Measurements from ENCODE around the gene CNTNAP4.

CNTNAP4 gene

DNA sequence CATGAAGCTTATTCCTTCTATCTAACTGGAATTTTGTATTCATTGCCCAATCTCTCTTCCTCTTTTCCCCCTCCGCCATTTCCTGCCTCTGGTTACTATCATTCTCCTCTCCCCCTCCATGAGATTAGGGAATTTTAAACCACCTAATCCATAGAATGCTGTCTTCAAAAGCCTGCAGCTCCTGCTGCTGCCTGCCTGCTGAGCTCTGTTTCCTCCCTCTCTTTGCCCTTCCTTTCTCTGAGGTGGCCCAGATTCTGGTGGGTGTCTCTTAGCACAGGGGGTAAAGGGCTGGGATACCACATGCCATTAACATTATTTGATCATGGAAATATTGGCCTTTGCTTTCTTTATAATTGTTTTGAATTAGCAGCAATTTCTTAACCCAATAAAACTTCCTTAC is 241.6 kb downstream of the CNTNAP4 start:
- Histone ChIP-seq H3K4me1 (ENCODE audit: control insufficient read depth, insufficient read depth, low read length) (no peaks in the 10 kb centered on the region), H3K27me3 (ENCODE audit: control insufficient read depth, insufficient read depth, low read length) (no peaks in the 10 kb centered on the region), H3K4me3 (ENCODE audit: low read length) (no peak overlapping the region), H3K36me3 (ENCODE audit: control insufficient read depth, insufficient read depth, low read length) (no peaks in the 10 kb centered on the region), H3K9me3 (ENCODE audit: control insufficient read depth, insufficient read depth, low read length) (no peaks in the 10 kb centered on the region; the same call in 1 of the 2 replicates), H3K27ac (ENCODE audit: low read length) (no peak overlapping the region)
- DNase-seq (ENCODE audit: low read depth, low spot score) = no peak
- no CpG with 5 or more reads among the region's 1 CpG for WGBS (ENCODE audit: insufficient coverage, insufficient read length)

DNA sequence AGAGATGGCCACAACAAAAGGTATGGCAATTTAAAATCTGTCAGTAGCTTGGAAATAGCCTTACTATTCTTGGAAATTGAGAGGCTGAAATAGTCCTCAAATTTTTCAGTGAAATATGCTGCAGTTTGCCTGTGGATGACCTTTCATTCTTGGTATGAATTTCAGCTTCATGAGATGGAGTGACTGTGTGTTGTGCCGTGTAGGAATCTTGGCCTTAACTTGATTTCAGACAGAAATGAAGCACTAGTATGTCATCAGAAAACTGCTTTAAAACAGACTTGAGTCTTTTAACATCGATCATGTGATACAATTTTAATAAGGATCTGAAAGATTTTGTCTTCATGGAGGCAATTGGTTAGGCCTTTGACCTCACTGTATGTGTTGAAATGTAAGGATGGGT is 247.2 kb downstream of the CNTNAP4 start:
- Histone ChIP-seq H3K36me3 (ENCODE audit: control insufficient read depth, insufficient read depth, low read length) (no peaks in the 10 kb centered on the region), H3K27ac (ENCODE audit: low read length) (no peak overlapping the region), H3K9me3 (ENCODE audit: control insufficient read depth, insufficient read depth, low read length) (no peaks in the 10 kb centered on the region; the same call in 1 of the 2 replicates), H3K4me3 (ENCODE audit: low read length) (no peak overlapping the region), H3K4me1 (ENCODE audit: control insufficient read depth, insufficient read depth, low read length) (no peaks in the 10 kb centered on the region), H3K27me3 (ENCODE audit: control insufficient read depth, insufficient read depth, low read length) (no peaks in the 10 kb centered on the region)
- DNase-seq (ENCODE audit: low read depth, low spot score) = no peak
- no CpG with 5 or more reads among the region's 2 CpGs for WGBS (ENCODE audit: insufficient coverage, insufficient read length)

DNA sequence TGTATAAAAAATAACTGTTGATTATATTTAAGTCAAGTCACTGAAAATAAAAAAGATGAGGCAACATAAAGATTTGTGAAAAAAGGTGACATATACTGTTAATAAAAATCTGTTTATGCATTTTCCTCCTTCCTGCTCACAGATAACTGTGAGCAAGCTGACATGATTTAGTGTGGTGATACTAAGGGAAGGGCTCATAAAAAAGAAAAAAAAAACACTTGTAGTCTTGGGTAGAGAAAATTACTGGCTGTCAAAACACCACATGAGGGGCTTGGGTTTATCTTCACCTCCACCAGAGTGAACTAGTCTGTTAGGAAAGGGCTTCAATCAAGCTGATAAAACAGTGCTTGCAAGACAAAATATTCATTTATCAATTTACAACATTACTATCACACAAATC is 247.6 kb downstream of the CNTNAP4 start:
- H3K36me3 ChIP-seq (ENCODE audit: control insufficient read depth, insufficient read depth, low read length) = no peaks in the 10 kb centered on the region
- H3K9me3 ChIP-seq (ENCODE audit: control insufficient read depth, insufficient read depth, low read length) = no peaks in the 10 kb centered on the region; the same call in 1 of the 2 replicates
- no peaks in the 10 kb centered on the region for H3K27me3 ChIP-seq (ENCODE audit: control insufficient read depth, insufficient read depth, low read length)
- no peaks in the 10 kb centered on the region for H3K4me1 ChIP-seq (ENCODE audit: control insufficient read depth, insufficient read depth, low read length)
- H3K4me3 ChIP-seq (ENCODE audit: low read length) = no peak overlapping the region
- no peak overlapping the region for H3K27ac ChIP-seq (ENCODE audit: low read length)
- no peak for DNase-seq (ENCODE audit: low read depth, low spot score)

GRCh38 chr16:76527244-76527643 is 250.0 kb downstream of the CNTNAP4 start:
- no CpG with 5 or more reads among the region's 5 CpGs for WGBS (ENCODE audit: insufficient coverage, insufficient read length)
- Histone ChIP-seq H3K36me3 (ENCODE audit: control insufficient read depth, insufficient read depth, low read length) (no peaks in the 10 kb centered on the region), H3K4me3 (ENCODE audit: low read length) (no peak overlapping the region), H3K27me3 (ENCODE audit: control insufficient read depth, insufficient read depth, low read length) (no peaks in the 10 kb centered on the region), H3K4me1 (ENCODE audit: control insufficient read depth, insufficient read depth, low read length) (no peaks in the 10 kb centered on the region), H3K27ac (ENCODE audit: low read length) (no peak overlapping the region), H3K9me3 (ENCODE audit: control insufficient read depth, insufficient read depth, low read length) (no peaks in the 10 kb centered on the region; the same call in 1 of the 2 replicates)
- no peak for DNase-seq (ENCODE audit: low read depth, low spot score)

- no peaks in the 10 kb centered on the region; the same call in 1 of the 2 replicates for H3K9me3 ChIP-seq (ENCODE audit: control insufficient read depth, insufficient read depth, low read length)
Measured at GRCh38 chr16:76529120-76529519, 251.9 kb downstream of the CNTNAP4 start.

DNA sequence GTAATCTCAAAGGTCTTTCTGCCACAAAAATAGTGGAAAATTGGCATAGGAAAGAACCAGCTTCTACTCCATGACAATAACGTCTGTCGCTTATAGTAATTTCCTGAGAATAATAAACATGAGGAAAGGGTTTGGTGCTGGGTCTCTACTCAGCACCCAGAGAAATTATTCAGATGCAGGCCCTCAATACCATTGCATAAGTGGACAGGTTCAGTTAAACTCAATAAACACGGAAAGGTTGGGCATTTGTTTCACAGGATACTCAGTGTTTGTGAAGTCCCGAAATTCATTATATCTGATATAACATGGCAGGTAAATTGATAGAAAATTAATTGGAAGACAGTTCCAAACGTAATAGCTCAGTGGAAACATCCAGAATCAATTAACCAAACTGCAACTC is 254.0 kb downstream of the CNTNAP4 start:
- H3K9me3 ChIP-seq (ENCODE audit: control insufficient read depth, insufficient read depth, low read length) = no peaks in the 10 kb centered on the region; the same call in 1 of the 2 replicates
- no peaks in the 10 kb centered on the region for H3K36me3 ChIP-seq (ENCODE audit: control insufficient read depth, insufficient read depth, low read length)
- no peaks in the 10 kb centered on the region for H3K27me3 ChIP-seq (ENCODE audit: control insufficient read depth, insufficient read depth, low read length)
- H3K27ac ChIP-seq (ENCODE audit: low read length) = no peak overlapping the region
- WGBS (ENCODE audit: insufficient coverage, insufficient read length) = no CpG with 5 or more reads among the region's 5 CpGs
- no peak for DNase-seq (ENCODE audit: low read depth, low spot score)
- no peaks in the 10 kb centered on the region for H3K4me1 ChIP-seq (ENCODE audit: control insufficient read depth, insufficient read depth, low read length)
- H3K4me3 ChIP-seq (ENCODE audit: low read length) = no peak overlapping the region

More at GRCh38 chr16:76529120-76529519, 251.9 kb downstream of the CNTNAP4 start:
- no peak overlapping the region for H3K27ac ChIP-seq (ENCODE audit: low read length)
- H3K4me3 ChIP-seq (ENCODE audit: low read length) = no peak overlapping the region
- H3K36me3 ChIP-seq (ENCODE audit: control insufficient read depth, insufficient read depth, low read length) = no peaks in the 10 kb centered on the region
- DNase-seq (ENCODE audit: low read depth, low spot score) = no peak
- no peaks in the 10 kb centered on the region for H3K4me1 ChIP-seq (ENCODE audit: control insufficient read depth, insufficient read depth, low read length)
- WGBS (ENCODE audit: insufficient coverage, insufficient read length) = no CpG with 5 or more reads among the region's 3 CpGs
- no peaks in the 10 kb centered on the region for H3K27me3 ChIP-seq (ENCODE audit: control insufficient read depth, insufficient read depth, low read length)

DNA sequence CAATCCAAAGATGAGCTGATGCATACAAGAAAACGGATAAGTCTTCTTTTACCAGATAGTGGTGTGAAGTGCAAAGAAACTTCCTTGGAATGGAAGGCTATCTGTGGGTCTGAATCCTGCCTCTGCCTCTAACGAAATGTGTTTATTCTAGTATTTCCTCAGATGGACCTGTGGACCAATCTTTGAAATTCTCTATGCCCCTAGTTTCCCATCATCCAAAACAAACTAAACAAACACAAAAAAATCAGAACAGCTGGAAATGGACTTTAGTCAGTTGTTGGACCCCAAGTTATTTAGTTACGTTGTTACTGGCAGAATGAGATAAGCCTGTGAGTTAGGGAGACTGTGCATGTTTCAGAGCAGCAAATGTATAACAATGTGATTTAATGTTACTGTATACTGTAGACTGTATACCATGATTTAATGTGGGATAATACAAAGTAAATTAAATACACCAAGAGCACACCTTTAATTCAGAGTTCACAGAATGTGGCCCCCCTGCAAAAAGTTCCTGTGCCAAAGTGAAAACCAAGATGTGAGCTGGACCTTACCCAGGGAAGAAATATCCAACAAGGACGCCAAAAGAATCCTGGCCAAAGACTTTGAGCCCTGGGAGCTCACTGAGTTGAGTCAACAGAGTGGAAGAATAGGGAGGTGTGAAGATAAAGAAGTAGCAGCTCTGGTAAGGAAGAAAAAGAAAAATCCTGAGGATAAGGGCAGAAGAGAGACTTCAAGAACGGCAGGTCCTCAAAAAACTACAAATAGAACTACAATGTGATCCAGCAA is 255.2 kb downstream of the CNTNAP4 start:
- no peaks in the 10 kb centered on the region; the same call in 1 of the 2 replicates for H3K9me3 ChIP-seq (ENCODE audit: control insufficient read depth, insufficient read depth, low read length)
- no peak for DNase-seq (ENCODE audit: low read depth, low spot score)
- H3K4me3 ChIP-seq (ENCODE audit: low read length) = no peak overlapping the region
- H3K36me3 ChIP-seq (ENCODE audit: control insufficient read depth, insufficient read depth, low read length) = no peaks in the 10 kb centered on the region
- no CpG with 5 or more reads among the region's 5 CpGs for WGBS (ENCODE audit: insufficient coverage, insufficient read length)
- no peaks in the 10 kb centered on the region for H3K4me1 ChIP-seq (ENCODE audit: control insufficient read depth, insufficient read depth, low read length)
- no peak overlapping the region for H3K27ac ChIP-seq (ENCODE audit: low read length)
- no peaks in the 10 kb centered on the region for H3K27me3 ChIP-seq (ENCODE audit: control insufficient read depth, insufficient read depth, low read length)

GRCh38 chr16:76539609-76540008 is 262.4 kb downstream of the CNTNAP4 start:
- no peaks in the 10 kb centered on the region for H3K9me3 ChIP-seq (ENCODE audit: control insufficient read depth, insufficient read depth, low read length)
- H3K27ac ChIP-seq (ENCODE audit: low read length) = no peak overlapping the region
- H3K4me3 ChIP-seq (ENCODE audit: low read length) = no peak overlapping the region
- H3K27me3 ChIP-seq (ENCODE audit: control insufficient read depth, insufficient read depth, low read length) = no peaks in the 10 kb centered on the region
- DNase-seq (ENCODE audit: low read depth, low spot score) = no peak
- no peaks in the 10 kb centered on the region for H3K36me3 ChIP-seq (ENCODE audit: control insufficient read depth, insufficient read depth, low read length)
- no peaks in the 10 kb centered on the region for H3K4me1 ChIP-seq (ENCODE audit: control insufficient read depth, insufficient read depth, low read length)
- no CpG with 5 or more reads among the region's 3 CpGs for WGBS (ENCODE audit: insufficient coverage, insufficient read length)

- Histone ChIP-seq H3K9me3 (ENCODE audit: control insufficient read depth, insufficient read depth, low read length) (no peaks in the 10 kb centered on the region), H3K4me1 (ENCODE audit: control insufficient read depth, insufficient read depth, low read length) (no peaks in the 10 kb centered on the region), H3K36me3 (ENCODE audit: control insufficient read depth, insufficient read depth, low read length) (no peaks in the 10 kb centered on the region), H3K4me3 (ENCODE audit: low read length) (no peak overlapping the region), H3K27me3 (ENCODE audit: control insufficient read depth, insufficient read depth, low read length) (no peaks in the 10 kb centered on the region), H3K27ac (ENCODE audit: low read length) (no peak overlapping the region)
- WGBS (ENCODE audit: insufficient coverage, insufficient read length) = no CpG with 5 or more reads among the region's 1 CpG
- no peak for DNase-seq (ENCODE audit: low read depth, low spot score)
Measured at GRCh38 chr16:76541070-76541469, 263.9 kb downstream of the CNTNAP4 start.

DNA sequence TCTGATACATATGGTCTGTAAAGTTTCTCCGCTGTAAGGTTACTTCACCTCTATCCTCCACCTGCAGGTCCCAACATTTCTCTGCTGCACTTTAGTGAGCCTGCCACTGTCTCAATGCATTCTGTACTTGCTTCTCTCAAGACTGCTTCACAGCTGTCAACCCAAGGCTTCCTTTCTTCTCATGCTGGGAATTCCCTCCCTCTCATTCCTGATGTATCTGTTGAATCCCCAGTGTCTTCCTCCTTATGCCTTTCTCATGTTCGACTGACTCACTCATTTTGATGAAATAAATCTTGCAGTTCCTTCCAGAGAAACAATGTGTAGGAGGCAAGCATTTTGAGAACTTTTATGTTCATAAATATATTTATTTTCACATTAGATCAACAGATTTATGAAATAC is 288.3 kb downstream of the CNTNAP4 start:
- no peak overlapping the region for H3K27ac ChIP-seq (ENCODE audit: low read length)
- H3K4me3 ChIP-seq (ENCODE audit: low read length) = no peak overlapping the region
- H3K4me1 ChIP-seq (ENCODE audit: control insufficient read depth, insufficient read depth, low read length) = no peaks in the 10 kb centered on the region
- H3K9me3 ChIP-seq (ENCODE audit: control insufficient read depth, insufficient read depth, low read length) = peaks cover 1% of the 10 kb centered on the region; the same call in 1 of the 2 replicates
- no peaks in the 10 kb centered on the region for H3K27me3 ChIP-seq (ENCODE audit: control insufficient read depth, insufficient read depth, low read length)
- WGBS (ENCODE audit: insufficient coverage, insufficient read length) = no CpG with 5 or more reads among the region's 2 CpGs
- DNase-seq (ENCODE audit: low read depth, low spot score) = no peak
- H3K36me3 ChIP-seq (ENCODE audit: control insufficient read depth, insufficient read depth, low read length) = no peaks in the 10 kb centered on the region

DNA sequence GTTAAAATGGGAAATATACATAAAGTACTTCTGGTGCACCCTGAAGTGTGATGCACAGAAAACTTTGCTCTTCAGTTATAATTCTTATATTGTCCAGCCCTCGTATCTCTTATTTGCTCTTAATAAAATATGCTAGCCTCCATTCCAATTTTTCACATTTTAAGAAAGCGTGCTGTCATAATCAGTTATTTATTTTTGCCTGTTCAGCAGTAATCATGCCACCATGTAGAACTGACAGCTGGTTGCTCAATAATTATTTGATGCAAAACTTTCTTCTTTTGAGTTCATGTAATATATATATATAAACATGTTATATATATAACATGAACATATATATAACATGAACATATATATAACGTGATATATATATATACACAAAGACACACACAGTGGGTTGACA is 294.6 kb downstream of the CNTNAP4 start:
- no peak overlapping the region for H3K27ac ChIP-seq (ENCODE audit: low read length)
- H3K4me3 ChIP-seq (ENCODE audit: low read length) = no peak overlapping the region
- H3K36me3 ChIP-seq (ENCODE audit: control insufficient read depth, insufficient read depth, low read length) = no peaks in the 10 kb centered on the region
- H3K4me1 ChIP-seq (ENCODE audit: control insufficient read depth, insufficient read depth, low read length) = no peaks in the 10 kb centered on the region
- no peaks in the 10 kb centered on the region for H3K9me3 ChIP-seq (ENCODE audit: control insufficient read depth, insufficient read depth, low read length)
- no peak for DNase-seq (ENCODE audit: low read depth, low spot score)
- WGBS (ENCODE audit: insufficient coverage, insufficient read length) = no CpG with 5 or more reads among the region's 3 CpGs
- H3K27me3 ChIP-seq (ENCODE audit: control insufficient read depth, insufficient read depth, low read length) = no peaks in the 10 kb centered on the region
